Measurements from ENCODE around the gene DDRGK1.
A peak's percentile ranks its signal among the peaks of the same experiment; 100 is the strongest.

DDRGK1 gene

DNA sequence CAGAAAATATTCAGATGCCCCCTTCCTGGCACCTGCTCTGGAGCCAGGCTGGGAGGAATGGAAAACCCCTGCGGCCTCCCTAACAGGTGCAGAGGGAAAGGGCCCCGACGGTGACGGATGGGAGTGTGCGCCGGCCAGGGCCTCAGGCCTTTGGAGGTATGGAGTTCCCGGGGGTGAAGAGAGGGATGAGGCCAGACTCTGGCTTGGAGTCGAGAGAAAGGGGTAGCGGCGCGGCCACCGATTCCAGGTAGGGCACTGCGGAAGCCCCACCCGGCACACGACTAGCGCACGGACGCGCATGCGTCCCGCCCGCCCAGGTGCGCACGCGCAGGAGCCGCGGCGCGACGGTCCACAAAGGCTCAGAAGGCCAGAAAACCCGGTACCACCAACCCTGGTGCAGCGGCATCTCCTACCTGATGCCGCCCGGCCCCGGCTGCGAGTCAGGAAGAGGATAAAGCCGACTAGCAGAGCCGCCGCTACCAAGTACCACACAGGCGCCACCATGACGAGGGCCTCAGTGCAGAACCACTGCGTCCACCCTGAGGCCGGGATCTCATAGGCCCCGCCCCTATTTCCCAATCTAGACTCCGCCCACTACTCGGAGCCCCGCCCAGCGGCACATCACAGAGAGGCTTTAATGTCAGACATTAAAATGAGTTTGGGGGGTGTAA, at the start of gene DDRGK1:
Gene DDRGK1, minus strand, starts transcription at position 559 of the 671 bp plus-strand sequence. Its CDS starts 55 bp downstream, at position 504.
- peak; percentile 86 to 90 for DNase-seq

DNA sequence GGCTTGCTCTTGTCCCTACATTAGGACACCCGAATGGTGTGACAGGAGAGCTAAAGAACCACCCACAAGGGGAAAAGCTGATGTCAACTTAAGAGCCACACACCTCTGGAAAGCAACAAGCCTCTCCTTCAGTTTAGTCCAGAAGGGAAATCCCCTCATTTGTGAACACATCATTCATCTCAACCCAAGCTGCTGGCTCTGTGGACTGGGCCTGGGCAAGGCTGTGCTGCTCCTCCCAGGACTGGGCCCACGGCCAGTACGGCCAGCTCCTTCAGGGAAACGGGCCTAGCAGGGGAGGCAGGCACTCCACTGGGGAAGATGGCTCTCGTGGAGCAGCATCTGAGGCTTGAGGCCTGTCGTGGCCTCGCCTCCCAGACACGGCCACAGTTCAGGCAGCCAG, 47.3 kb upstream of the DDRGK1 start:
- no peak for DNase-seq

DNA sequence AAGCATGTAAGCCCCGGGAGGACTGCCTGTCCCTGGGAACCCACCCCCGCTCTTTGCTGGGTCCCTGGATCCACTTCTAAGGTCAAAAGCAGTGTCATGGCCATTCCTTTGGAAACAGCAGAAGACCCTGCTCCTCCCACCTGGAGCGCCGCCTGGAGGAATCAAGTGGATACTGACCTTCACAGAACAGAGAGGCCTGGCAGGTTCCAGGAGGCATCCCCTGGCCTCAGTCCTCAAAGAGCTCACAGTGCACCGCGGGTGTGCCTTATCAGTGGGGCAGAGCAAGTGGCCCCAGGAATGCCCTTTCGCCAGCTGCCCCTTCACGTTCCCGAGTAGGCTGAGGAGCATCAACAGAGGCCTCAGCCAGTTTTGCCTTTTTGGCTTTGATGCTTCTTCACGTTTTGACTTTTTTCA, 45.6 kb upstream of the DDRGK1 start:
- DNase-seq = no peak

DNA sequence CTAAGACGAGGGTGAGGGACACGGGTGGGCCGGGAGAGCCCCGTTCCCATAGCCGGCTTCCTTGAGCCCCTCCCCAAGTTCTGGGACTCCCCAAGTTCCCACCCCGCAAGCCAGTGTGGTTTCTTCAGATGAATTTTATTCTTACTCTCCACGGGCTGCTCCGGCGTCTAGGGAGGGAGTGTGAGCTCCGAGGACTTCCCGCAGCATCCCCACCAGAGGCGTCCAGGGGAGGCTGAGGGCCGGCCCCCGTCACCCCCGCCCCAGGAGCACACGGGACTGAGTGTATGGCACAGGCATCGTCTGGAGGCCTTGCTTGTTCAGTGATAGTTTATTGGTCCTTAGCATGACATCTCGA, 44.5 kb upstream of the DDRGK1 start:
- DNase-seq = no peak

DNA sequence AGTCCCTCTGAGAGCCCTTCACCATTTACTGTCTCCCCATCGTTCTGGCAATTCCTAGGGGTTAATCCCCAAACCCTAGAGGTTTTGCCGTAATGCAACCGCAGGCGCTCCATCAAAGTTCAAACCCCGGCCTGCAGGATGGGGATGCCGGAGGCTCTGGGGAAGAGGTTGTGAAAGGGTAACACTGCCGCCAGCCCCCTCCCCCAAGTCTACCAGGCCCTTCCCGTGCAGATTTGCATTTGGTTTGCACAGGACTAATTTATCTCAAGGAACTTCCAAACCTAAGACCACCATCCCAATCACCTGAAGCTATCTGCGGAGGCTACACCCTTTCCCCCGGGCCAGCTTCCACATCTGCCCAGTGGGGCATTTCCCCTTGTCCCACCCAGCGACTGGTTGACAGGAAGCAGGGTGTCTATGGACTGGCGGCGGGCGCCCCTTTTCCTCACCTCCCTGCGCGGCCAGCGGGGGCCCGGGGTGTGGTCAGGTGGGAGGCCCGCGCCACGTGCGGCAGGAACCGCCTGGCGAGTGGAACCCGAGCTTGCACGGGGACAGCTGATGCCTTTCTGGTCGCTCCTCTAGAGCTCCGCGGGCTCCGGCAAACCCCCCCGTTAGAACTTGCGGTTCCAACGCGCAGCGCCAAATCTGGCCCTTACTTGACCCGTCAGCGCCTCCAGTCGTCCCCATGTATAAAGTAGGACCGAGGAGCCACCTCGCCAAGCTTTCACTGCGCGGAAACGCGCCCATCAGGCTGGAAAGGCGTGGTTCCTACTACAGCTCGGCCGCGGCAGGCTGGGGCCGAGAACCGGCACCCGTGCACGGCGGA, 43.9 kb upstream of the DDRGK1 start:
- no peak for DNase-seq

DNA sequence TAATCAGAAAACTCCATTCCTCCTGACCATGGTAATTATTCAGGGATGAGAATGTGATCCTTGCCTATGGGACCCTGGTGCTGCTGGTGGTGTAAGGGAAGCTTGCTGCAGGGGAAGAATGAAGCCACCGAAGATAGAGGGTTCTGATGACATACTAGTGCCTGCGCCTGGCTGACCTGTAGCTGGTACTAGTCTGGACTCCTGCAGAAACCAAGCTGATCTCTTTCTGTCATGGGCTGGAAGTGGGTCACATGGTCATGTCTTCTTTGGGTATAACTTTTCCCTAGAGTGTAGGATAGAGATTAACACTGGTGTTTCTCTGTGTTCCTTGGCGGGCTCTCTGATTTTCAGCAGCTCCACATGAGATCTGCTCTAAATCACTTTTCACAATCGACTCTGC, 43.2 kb upstream of the DDRGK1 start:
- DNase-seq = no peak

DNA sequence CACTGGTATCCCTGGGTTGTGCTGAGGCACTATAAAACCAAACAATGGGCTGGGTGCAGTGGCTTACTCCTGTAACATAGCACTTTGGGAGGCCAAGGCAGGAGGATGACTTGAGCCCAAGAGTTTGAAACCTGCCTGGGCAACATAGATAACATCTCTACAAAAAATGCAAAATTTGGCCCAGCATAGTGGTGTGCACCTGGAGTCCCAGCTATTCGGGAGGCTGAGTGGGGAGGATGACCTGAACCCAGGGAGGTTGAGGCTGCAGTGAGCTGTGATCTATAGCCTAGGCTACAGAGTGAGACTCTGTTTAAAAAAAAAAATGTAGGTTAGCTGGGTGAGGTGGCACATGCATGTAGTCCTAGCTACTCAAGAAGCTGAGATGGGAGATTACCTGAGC, 42.2 kb upstream of the DDRGK1 start:
- no peak for DNase-seq

DNA sequence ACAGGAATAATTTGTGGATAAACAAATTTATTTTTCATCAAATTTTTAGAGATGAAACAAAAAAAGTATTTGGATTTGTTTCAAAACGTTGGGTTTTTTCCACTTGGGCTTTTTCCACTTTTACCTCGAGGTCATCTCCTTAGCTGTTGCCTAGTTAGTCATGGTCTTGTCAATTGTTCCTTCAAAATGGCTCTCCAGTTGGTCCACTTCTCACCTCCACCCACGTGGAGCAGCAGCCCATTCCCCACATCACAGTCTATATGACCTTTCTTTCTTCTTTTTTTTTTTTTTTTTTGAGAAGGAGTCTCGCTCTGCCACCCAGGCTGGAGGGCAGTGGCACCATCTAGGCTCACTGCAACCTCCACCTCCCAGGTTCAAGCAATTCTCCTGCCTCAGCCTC, 41.2 kb upstream of the DDRGK1 start:
- no peak for DNase-seq

DNA sequence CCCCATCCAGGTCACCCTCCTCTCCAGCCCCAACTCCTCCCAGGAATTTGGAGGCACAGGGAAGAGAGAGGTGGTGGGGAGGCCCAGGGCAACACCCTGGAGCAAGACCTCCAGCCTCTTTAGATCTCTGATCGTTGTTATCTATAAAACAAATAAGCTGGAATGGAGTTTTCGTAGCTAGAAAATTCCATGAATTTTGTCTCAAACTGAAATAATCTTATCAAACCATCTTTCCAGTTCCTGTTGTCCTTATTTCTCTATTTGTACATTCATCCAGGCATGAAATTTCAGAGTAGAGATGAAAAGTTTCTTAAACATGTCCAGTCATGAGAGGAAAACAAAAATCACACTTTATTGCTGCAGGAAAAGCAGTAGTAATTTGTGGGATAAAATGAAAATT, 40.7 kb upstream of the DDRGK1 start:
- no peak for DNase-seq

DNA sequence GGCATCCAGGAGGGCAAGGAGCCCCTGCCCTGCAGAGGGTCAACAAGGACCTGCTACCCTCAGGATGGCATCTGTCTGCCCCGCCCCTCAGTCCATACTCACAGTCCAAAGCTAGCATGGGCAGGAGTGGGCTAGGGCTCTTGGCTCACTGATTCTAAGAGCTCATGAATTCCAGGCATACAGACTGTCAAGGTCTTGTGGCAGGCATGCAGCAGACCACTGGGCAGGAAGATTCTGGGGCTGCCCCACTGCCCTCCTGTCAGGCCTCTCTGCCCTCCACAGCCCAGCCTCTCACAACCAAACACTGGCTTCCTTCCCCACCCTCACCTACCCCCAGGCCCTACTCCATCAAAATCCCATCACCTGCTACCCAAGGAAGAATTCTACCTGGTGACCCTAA, 40.1 kb upstream of the DDRGK1 start:
- DNase-seq = no peak

DNA sequence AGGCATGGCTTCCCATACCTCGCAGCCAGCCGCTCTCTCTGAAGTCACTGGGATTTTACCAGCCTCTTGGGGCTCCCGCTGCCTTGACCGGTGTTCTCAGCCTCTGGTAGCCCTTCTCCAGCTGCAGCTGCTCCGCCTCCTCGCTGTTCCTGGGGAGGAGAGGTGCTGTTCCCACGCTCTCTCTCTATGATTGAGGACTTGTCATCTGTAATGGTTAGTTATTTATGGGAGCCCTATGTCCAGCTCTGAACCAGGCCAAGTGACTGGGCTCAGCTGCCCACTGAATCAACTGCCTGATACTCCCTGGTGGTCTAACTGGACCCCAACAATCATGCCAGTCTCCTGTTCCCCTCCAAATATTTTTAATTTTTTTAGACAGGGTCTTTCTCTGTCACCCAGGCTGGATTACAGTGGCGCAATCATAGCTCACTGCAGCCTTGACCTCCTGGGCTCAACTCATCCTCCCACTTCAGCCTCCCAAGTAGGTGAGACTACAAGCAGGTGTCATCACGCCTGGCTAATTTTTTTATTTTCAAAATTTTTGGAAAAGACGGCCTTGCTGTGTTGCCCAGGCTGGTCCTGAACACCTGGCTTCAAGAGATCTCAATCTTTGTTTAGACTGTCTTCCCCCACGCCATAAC, 39.4 kb upstream of the DDRGK1 start:
- DNase-seq = no peak

DNA sequence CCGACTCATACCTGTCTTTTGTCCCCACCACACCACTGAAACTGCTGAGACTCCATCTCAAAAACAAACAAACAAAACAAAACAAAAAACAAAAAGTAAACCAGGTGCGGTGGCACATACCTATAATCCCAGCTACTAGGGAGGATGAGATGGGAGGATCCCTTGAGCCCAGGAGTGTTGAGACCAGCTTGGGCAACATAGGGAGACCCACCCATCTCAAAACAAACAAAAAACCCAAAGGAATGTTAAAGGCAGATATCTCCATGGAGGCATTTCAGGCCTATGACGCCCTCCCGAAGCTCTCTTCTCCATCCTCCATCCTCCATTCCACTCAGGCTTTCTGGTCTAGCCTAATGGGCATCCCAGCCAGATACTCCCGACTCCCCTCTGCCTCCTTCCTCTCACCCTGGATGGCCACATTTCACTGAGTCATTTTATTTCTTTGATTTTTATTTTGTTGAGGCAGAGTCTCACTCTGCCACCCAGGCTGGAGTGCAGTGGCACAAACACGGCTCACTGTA, 37.8 kb upstream of the DDRGK1 start:
- no peak for DNase-seq

DNA sequence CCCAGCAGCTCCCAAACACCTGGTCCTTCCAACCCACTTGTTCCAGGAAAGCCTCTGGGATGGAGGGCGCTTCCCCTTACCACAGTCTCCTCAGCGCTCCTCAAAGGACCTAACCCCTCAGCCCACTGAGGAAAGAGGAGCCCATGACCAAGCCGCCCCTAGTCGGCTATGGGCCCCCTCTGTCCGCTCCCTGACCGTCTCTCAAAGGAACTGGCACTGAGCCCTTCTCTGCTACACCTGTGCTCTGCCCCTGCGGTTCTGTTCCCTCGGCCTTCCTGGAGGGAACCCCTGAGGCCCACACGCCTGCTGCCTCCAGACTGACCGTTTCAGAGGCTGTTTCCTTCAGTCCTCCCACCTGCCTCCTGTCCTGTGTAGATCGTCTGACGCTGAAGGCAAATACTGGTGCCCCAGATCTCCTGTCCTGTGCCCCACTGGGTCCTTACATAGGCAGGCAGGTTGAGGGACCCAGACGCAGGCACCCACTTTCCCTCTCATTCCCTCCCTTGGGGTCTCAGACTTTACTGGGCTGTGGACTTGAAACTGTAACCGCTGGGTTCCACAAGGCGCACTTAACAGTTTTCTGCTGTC, 36.4 kb upstream of the DDRGK1 start:
- DNase-seq = no peak

DNA sequence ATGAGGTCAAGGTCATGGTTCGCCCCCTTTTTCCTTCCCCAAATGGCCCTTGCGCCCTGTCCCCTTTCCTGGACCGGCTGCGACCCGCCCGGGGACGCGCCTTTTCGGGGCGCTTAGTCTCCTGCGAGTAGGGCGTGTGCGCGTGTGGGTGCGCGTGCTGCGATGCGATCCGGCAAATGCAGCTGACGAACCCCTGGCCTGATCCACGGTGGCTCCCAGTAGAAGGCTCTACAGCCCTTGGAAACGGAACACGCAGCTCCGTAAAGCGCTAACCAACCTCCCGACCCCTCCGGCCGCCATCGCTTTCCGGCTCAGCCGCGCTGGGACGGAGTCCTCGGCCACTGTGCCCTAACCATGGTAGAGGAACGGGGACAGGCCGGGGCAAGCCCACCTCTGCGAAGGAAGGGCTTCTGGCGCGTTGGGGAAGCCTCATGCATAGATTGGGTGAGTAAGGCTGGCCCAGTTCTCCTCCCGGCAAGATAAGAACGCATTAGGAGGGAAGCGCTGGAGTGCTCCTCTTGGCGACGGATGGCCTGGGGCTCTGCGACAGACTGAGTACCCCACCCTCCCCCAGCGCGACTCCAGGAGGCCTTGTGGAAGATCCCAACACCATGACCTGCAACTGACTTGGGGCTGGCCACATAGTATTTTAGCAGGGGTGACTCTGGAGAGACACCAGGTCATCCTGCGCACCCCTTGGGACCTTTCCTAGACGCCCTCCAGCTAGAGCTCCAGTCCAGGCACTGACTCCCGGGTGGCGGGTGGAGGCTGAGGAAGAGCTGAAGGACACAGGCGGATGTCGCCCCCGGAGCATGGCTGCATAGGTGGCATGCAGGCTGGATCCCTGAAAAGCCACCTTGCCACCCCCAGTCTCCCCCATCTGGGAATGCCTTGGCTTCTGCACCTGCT, 35.6 kb upstream of the DDRGK1 start:
- no peak for DNase-seq

DNA sequence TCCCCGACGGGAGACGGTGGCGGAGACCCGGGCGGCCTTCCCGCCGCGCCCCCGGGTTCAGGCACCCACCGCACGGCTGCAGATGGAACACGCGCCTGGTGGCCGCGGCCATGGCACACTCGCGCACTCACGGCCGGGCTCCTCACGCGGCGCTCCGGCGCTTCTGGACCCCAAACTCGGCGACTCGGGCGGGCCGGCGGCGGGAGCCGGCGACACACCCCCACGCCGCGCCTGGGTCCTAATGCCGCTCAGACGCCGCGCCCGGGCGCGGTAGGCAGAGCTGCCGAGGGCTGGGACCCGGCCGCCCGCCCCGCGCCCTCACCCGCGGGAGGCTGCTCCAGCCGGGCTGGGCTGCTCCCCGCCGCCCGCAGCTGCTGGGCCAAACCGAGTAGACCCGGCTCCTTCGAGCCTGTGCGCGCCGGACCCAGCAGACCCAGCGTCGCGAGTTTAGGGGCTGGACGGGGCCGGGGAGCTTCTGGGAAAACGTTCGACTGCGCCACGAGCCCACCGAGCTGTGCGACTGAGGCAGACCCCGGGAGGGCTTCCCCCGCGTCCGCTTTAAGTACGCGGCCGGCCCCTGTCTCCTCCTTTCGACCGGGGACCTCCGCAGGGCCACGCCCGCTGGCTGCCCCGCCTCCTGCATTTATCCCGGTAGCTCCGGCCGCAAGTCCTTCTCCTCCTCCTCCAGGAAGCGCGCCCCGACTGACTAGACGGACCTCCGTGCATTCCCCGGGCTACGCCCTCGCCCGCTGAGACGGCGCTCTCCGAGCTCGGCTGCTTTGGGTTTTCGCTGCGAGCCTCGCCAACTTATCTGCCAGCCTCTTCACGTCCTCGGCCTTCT, 34.8 kb upstream of the DDRGK1 start, which contains the start of gene SLC4A11:
Gene SLC4A11, minus strand, starts transcription at position 165 of the 841 bp plus-strand sequence. Its CDS starts 53 bp downstream, at position 112.
- no peak for DNase-seq

DNA sequence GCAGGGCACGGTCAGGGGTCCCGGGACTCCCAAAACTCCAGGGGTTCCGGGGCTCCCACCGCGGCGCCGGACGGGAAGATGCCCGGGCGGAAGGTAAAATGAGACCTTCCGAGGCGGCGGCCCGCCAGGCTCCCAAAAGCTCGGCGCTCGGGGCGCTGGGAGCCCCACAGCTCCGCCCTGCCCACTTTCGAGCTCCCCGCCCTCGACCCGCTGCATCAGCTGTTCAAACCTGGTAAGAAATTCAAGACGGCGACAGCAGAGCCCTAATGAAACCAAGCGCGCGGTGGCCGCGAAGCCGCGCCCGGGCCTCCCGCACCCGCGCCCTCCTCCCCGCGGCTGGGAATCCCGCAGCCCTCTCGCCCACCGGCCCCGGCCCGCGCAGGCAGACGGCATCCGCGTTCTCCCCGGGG, 34.1 kb upstream of the DDRGK1 start:
- no peak for DNase-seq

DNA sequence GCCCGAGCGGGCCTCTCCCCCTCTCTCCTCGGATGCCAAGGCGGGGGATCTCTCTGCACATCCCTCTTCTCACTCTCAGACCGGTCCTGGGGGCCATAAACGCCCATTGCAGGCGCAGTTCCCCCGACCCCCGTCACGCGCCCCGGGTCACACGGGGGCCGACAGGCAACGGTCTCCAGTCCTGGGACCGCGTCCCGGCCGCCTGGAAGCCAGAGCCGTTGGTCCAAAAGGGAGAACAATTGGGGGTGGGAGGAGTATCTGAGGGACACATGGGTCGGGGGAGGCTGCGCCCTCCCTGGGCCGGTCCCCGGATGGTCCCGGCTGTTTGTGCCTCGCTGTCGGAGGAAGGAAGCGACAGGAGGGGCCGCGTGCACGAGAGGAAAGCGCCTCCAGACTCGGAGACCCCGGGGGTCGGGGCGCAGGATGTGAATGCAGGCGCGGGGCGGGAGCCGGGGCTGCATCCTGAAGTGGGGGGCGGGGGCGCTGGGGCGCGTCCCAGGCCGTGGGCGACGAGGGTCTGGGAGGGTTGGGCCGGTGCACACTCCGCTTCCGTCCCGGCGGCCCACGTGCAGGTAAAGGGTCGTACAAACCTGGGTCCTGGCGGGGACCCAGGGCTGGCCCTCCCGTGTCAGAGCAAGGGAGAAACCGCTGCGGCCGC, 33.6 kb upstream of the DDRGK1 start:
- DNase-seq = no peak

DNA sequence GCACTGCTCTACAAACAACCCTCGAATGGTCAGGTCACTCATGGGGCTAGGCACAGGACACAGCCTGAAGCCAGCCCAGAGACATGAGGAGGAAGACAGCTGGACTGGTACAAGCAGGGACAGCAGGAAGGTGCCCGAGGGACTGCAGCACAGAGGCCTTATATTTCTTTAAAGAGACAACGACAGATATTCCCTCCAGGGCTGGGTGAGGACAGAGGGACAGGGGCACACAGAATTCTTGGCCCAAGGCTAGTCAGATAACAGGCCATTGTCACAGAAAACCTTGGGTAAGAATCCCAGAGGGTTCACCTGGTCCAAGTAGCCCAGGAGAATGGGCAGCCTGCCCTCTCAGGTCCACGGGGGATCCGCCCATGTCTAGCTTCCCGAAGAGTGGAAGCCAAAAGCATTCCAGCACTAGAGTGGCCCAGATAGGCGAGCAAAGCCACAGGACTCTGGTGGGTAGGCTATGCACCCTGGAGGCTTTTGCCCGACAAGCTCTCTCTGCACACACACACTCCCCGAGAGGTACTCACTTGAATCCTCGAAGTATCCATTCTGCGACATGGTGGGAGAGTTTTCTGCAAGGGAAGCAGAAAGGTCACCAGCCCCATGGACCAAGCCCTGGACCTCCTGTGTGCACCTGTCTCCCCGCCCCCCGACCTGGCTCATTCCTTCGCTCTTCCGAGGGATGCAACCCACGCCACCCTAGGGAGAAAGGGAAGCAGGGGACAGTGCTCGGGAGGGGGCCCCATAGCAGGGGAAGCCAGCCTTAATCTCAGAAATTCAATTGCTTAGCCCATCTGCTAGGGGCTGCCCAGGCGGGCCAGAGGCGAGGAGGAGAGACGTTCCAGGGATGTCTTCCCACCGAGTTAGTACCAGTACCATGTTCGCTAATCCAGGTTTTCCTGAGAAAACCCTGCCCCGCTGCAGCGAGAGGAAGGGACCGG, 32.8 kb upstream of the DDRGK1 start:
- no peak for DNase-seq

DNA sequence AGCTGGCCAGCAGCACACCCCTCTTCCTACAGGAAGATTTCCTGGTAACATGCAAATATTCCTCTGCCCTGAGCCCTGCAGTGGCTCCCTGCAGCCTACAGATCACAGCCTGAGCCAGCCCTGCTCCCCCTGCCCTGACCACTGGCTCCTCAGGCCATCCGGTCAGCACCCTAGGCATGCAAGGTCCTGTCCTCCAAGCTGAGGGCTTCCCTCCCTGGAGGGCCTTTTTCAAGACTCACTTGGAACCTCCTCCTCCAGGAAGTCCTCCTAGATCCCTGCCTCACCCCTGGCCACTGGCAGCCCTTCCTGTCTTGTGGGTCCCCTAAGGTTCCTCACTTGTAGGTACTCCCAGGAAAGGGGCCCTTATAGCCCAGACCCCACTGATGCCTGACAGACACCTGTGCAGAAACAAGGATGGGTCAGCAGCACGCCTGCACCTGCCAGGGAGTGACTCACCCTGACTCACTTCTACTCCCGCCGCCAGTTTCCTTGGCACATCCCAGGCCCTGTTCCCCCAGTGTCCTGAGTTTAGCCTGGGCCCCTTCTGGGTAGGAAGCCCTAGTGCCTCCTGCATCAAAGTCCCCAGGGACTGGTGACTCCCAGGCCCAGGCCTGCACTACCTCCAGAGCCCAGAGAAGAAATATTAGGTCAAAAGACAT, 31.3 kb upstream of the DDRGK1 start:
- DNase-seq = no peak
